HG03280 (cell line): ENCODE measurements around the gene LRP4.

Source experiments
- ATAC-seq: cut with Tn5 transposase; IDR thresholded peaks from one replicate; pipeline ENCODE4 v1.9.1; 2021; ENCODE audit warnings: mild to moderate bottlenecking, moderate library complexity; ENCODE audit not compliant: unreplicated experiment

LRP4 gene

GRCh38 chr11:46918788-46919513 lies 601 bp upstream of the LRP4 start:
- ATAC-seq, result no peak

DNA sequence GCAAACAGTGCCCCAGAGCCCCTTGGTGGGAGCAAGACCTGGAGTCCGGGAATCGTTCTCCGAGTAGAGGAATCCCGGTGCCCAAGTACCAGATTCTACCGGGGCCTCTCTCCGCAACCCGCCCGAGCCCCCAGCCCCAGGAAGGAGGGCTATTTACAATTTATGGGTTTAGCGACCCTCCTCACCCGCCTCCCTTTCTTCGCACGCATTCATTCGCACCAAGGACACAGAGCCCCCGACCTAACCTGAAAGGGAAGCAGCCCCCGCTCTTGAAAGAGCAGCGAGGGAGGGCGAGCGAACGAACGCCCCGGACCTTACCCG lies 628 bp downstream of the LRP4 start:
- no peak for ATAC-seq

- no peak for ATAC-seq
These were observed 1.1 kb downstream of the LRP4 start for GRCh38 chr11:46917109-46917761.

GRCh38 chr11:46916286-46917108 lies 1.9 kb downstream of the LRP4 start:
- ATAC-seq, result no peak

GRCh38 chr11:46914910-46915309 lies 3.4 kb downstream of the LRP4 start:
- ATAC-seq, result no peak

GRCh38 chr11:46914363-46914762 lies 4.0 kb downstream of the LRP4 start:
- no peak for ATAC-seq

- no peak for ATAC-seq
These were observed 4.9 kb downstream of the LRP4 start for GRCh38 chr11:46913484-46913883.

DNA sequence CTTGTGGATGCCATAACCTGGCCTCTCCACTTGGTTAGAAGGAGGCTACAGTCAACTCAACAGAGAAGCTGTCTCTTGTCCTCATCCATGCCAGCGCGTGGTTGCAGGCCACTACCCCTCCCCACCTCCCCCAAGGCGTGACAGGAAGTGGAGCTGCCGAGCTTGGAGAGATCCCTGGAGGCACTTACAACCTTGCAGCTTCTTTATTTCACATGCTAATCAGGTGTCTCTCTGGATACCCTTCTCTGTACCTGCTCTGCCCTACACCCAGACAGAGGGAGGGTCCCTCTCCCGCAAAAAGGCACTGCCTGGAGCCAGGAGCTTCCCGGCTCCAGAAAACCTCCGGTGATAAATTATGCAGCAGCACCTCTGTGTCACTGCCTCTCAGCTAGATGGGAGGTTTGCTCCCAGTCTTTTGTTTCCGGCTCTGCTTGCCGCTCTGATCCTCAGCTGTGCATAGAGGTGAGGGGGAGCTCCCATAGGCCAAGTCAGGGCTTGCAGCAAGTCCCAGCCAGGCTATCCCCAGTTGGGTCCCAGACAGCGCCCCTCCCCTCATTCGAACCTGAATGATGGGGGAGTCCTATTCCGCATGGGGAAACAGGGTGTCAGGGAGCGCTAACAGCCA lies 5.7 kb downstream of the LRP4 start:
- no peak for ATAC-seq

DNA sequence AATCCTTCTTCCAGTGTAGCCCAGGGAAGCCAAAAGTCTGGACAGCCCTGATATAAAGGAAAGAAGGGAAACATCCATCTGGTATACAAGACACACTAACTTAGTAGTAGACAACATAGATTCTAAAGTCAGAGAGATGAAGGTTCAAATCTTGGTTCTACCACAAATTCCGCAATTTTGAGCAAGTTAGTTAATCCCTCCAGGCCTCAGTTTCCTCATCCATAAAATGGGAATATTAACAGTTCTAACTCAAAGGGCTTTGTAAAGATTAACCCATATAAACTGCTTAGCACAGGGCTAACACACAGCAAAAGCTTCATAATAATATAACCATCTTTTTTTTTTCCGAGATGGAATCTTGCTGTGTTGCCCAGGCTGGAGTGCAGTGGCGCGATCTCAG lies 10.7 kb downstream of the LRP4 start:
- no peak for ATAC-seq

DNA sequence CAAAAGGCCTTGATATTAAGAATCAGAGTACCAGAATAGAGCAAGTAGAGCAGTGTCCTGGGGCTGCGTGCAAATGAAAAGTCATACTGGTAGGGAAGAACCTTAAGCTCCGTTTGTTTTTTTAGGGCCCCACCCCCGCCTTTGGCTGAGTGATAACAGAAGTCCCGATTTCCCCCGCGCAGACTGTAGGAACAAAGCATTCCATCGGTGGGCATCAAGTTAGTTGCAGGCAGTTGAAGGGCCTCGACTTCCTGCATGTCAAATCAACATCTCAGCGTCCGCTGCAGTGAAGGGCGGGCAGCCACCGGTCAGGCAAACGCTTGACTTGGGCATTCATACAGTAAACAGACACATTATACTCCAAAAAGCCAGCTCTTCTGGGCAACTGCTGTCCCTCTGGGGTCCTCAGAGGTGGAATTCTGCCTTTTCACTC lies 11.7 kb downstream of the LRP4 start:
- no peak for ATAC-seq

- ATAC-seq, result no peak
These were observed 12.5 kb downstream of the LRP4 start for GRCh38 chr11:46905806-46906205.

DNA sequence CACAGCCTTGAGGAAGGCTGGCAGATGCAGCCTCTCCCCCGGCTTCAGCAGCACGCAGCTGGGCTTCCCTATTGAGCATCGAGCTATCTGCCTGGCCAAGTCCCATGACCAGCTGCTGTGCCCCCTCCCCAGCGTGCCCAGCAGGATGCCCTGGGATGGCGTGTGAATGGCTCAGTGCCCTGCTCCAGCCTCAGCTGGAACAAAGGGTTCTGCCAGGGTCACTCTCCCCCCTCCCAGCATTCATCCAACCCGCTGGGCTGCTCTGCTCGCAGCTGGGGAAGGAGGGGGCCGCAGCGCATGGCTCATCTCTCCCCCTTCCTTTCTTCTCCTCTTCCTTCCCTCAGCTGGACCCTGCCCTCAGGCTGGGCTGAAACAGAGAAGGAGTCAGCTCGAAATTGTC lies 14.5 kb downstream of the LRP4 start:
- no peak for ATAC-seq

DNA sequence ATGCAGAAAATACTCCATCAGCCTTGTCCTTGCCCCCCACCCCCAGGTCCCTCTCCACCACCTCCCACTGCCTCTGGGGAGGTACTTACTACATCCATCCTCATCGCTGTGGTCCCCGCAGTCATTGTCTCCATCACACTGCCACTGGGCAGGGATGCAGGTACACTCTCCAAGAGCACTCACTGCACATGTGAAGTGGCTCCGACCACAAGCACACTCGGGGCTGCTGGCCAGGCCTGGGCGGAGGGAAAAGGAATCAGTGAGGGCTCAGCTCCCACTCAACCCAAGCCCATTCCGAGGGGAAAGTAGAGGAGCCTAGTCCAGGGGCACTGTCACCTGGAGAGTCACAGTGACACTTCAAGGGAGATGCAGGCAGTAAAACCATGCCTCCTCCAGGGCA lies 15.7 kb downstream of the LRP4 start:
- ATAC-seq, result no peak

DNA sequence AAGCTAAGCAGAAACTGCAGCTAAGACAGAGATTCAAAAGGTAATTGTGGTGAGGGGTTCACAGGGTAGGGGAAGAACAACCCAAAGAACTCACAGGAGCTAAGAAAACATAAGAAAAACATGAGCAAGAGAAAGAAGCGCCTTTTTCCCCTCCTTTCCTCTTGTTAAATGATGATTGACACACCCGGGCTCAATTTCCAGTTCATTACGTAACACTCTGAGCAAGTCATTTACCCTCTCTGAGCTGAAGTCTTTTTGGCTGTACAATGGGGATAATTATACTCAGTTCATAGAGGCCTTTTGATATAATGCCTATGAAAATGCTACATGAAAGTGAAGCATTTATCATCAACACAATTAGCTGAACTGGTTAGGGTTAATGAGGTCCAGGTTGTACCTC lies 17.2 kb downstream of the LRP4 start:
- ATAC-seq, result no peak

DNA sequence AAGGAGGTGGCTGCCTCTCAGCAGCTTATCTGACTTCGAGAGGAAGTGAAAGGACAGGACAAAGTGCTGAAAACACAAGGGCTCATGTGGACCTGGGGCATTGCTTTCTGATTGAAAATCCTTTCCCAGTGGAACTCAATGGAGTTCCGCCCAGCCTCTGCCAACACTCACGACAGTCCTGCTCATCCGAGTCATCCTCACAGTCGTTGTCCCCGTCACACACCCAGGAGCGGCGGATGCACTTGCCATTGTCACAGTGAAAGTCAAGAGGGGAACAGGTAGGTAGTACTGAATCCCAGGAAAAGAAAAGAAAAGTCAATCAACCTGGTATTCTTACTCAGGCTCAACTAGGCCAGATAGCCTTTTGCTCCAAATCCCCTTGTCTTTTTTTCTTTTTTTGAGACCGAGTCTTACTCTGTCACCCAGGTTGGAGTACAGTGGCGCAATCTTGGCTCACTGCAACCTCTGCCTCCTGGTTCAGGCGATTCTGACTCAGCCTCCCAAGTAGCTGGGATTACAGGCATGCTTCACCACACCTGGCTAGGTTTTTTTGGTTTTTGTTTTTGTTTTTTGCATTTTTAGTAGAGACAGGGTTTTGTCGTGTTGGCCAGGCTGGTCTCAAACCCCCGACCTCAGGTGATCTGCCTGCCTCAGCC lies 18.1 kb downstream of the LRP4 start:
- ATAC-seq, result no peak

DNA sequence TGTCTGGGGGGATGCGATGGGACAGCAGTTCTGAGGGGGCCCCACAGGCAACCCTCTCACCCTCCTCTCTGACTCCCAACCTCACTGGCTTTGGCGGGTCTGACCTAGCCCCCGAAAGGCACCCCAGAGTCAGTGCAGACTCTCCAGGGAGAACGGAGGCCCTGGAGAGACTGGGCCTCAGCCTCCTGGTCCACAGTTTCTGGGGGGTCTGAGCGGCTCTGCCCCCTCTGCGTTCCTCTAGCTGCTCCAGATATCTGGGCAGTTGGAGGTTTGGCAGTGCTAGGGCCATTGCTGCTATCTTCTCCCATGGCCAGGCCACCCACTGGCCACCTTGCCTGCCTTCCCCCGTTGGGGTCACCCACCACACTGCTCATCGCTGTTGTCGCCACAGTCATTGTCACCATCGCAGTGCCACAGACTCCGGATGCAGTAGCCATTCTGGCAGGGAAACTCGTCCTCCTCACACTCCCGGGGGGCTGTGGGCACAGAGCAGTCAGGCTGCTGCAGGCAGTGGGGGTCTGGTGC lies 18.8 kb downstream of the LRP4 start:
- no peak for ATAC-seq

DNA sequence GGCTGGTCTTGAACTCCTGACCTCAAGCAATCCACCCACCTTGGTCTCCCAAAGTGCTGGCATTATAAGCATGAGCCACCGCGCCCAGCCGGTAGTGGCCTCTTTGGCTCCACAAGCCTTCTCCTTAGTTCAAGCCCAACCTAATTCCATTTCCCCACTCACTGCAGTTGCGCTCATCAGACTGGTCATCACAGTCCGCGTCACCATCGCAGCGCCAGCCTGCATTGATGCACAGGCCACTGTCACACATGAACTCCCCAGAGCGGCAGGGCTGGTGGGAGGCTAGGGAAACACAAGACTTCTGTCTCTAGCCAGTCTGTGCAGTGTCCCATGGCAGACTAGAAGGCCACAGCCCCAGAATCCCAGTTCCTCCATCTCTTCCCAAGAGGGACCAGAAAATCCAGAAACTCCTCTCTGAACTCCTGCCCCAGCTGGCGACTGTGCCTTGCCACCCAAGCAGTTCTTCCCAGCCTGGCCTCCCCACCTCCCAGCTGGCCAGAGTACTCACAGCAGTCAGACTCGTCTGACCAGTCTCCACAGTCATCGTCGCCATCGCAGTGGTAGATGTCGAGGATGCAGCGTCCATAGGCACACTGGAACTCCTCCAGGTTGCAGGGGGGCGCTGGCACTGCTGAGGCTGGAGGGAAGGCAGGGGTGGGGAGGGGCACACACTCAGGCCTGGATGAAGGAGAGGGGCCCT lies 19.8 kb downstream of the LRP4 start:
- no peak for ATAC-seq

GRCh38 chr11:46896719-46897406 lies 21.5 kb downstream of the LRP4 start:
- no peak for ATAC-seq

- ATAC-seq, result no peak
These were observed 22.5 kb downstream of the LRP4 start for GRCh38 chr11:46895821-46896220.

DNA sequence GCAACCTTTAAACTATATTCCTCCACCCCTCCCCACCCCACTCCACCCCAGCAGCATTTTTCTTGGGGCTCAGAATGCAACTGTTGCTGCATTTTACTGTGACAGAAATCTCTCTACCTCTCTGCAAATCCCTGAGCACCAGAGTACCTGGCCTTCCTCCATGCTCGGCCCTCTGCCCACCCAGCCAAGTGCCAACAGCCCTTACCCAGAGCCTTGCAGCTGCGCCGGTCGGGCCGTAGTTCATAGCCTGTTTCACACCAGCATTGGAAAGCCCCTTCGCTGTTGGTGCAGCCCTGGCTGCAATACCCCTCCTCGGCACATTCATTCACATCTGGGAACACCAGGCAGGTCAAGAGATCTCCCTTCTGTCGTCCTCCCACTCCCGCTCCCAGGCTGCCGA lies 23.4 kb downstream of the LRP4 start:
- no peak for ATAC-seq
